Esophagus muscularis mucosa (tissue), 4 donors: ENCODE data around the gene PAQR5.
"Not testable (repeated sequence)": the region's sequence is repeated elsewhere in the genome, so short reads cannot be mapped to it uniquely, and the experiment has no call there.

ENCODE experiments used
- CTCF ChIP-seq, 3 experiments: fragments of 200-600 bp in 2 of 3; fragments of 450-650 bp in 1 of 3; sonication (generic) in 2 of 3; IDR thresholded peaks; one replicate each; pipeline ENCODE4 v1.5.1; 2017 to 2019; ENCODE audit warnings: antibody characterized with exemption in 3 of 3, mild to moderate bottlenecking in 2 of 3, moderate library complexity in 1 of 3
- EP300 ChIP-seq: sonication (generic); formaldehyde crosslinking; IDR thresholded peaks from one replicate; pipeline ENCODE4 v1.6.1; 2017; ENCODE audit warnings: antibody characterized with exemption
- POLR2A ChIP-seq: fragments of 450-650 bp; IDR thresholded peaks from one replicate; pipeline ENCODE4 v1.6.1; 2017; ENCODE audit warnings: antibody characterized with exemption, moderate library complexity, mild to moderate bottlenecking, low read depth
- POLR2AphosphoS5 ChIP-seq, 2 donors: sonication (generic); formaldehyde crosslinking; IDR thresholded peaks; one replicate each; pipeline ENCODE4 v1.6.1; 2017; ENCODE audit warnings: antibody characterized with exemption in 2 of 2

GRCh38 chr15:69382176-69382575 is 83.5 kb downstream of the PAQR5 start:
- not testable (repeated sequence) for TF ChIP-seq CTCF (IDR thresholded peaks at IDR 0.05); EP300; POLR2A; POLR2AphosphoS5 (IDR thresholded peaks at IDR 0.05)
